ENCODE data around the gene OBSL1. TPM values are rescaled to one million over a fixed set of nuclear protein-coding genes. Genes with fewer than 3 reads are reported as not detected.

OBSL1 gene
- total and polyA plus RNA-seq, 2 donors (not counting 1 experiment from before 2014, with no cell fraction given): not detected

DNA sequence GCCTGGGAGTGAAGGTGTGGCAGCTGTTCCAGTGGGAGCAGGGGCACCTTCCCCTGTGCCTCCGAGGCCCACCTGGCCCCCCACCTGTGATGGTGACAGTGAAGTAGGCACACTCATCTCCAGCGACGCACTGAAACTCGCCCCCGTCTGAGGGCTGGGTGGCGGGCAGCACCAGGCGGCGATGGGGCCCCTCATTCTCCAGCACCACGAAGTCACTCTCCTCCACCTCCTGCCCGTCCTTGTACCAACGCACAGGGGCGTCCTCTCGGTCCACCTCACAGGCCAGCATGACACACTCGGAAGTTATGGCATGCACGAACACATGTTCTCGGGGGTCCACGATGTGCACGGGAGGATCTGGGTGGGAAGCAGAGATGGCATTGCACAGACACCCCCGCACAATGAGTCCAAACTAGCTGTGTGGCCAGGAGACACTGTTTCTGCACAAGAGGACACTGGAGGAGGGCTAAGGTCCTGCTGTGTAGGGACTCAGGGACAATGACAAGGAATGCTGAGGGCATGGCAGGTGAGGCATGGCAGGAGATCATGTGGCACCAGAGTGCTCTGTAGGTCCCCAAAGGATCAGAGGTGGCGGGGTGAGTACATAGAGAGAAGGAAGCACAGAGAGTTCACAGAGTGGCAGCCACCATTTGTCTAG is 7.9 kb downstream of the OBSL1 start:
- no peaks in the 10 kb centered on the region for H4K20me1 ChIP-seq (ENCODE audit: control insufficient read depth, insufficient read depth, low read length, poor library complexity, severe bottlenecking)
- ChIA-PET CTCF (interaction anchor here (1.3 kb wide), 1 partner anchor 20 kb away, joined by 3 read pairs; the partner anchor contains the start of gene CHPF), POLR2A (no interaction called here)
- H3K9ac ChIP-seq (ENCODE audit: low read length): no peak overlapping the region
- H3K9me3 ChIP-seq (ENCODE audit: control extremely low read depth in 1 of 3, control insufficient read depth in 2 of 3, insufficient read depth in 1 of 3, low read length in 2 of 3): peaks cover 0 to 3% (median 0%) of the 10 kb centered on the region in 3 donors
- peaks cover 42% of the 10 kb centered on the region for H3K27me3 Mint-ChIP-seq
- no peaks in the 10 kb centered on the region for H3K4me1 ChIP-seq (ENCODE audit: control insufficient read depth in 2 of 2, insufficient read depth in 2 of 2, low read length in 2 of 2)
- TF ChIP-seq EZH2 (IDR thresholded peaks at IDR 0.05; ENCODE audit: borderline replicate concordance, insufficient read depth, low read depth, low read length, poor library complexity, severe bottlenecking): no peak
- TF ChIP-seq, protein P1, sequence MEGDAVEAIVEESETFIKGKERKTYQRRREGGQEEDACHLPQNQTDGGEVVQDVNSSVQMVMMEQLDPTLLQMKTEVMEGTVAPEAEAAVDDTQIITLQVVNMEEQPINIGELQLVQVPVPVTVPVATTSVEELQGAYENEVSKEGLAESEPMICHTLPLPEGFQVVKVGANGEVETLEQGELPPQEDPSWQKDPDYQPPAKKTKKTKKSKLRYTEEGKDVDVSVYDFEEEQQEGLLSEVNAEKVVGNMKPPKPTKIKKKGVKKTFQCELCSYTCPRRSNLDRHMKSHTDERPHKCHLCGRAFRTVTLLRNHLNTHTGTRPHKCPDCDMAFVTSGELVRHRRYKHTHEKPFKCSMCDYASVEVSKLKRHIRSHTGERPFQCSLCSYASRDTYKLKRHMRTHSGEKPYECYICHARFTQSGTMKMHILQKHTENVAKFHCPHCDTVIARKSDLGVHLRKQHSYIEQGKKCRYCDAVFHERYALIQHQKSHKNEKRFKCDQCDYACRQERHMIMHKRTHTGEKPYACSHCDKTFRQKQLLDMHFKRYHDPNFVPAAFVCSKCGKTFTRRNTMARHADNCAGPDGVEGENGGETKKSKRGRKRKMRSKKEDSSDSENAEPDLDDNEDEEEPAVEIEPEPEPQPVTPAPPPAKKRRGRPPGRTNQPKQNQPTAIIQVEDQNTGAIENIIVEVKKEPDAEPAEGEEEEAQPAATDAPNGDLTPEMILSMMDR (IDR thresholded peaks at IDR 0.05): no peak
- no peaks in the 10 kb centered on the region for H3K4me1 Mint-ChIP-seq
- H3K27me3 ChIP-seq (replicated peaks in 1 of 4; ENCODE audit: control extremely low read depth in 1 of 4, control insufficient read depth in 3 of 4, insufficient read depth in 4 of 4, low read length in 3 of 4): peaks cover 0 to 8% (median 0%) of the 10 kb centered on the region in 4 experiments
- no peak overlapping the region for H3K27ac Mint-ChIP-seq
- no peak for DNase-seq
- no peak overlapping the region for H3K27ac ChIP-seq (ENCODE audit: low read length in 2 of 2)
- 93% methylated on average over 18 of the region's 20 CpGs for WGBS (ENCODE audit: insufficient coverage)
- intact Hi-C loops (cut with micrococcal nuclease): no loop called here
- H3K4me2 ChIP-seq (replicated peaks; ENCODE audit: low read depth, low read length, poor library complexity, severe bottlenecking): no peak overlapping the region
- no peaks in the 10 kb centered on the region for H3K36me3 ChIP-seq (replicated peaks in 1 of 2; ENCODE audit: control extremely low read depth in 1 of 2, control insufficient read depth in 1 of 2, extremely low read depth in 1 of 2, insufficient read depth in 2 of 2, low read length in 1 of 2)
- no peak overlapping the region for H3K4me3 Mint-ChIP-seq
- no peaks in the 10 kb centered on the region for H3K9me3 Mint-ChIP-seq (ENCODE audit: insufficient read depth)
- no peak for ATAC-seq (ENCODE audit: low read depth)
- no peak overlapping the region for H2AFZ ChIP-seq (ENCODE audit: insufficient read depth, low read depth, low read length, poor library complexity, severe bottlenecking)
- no peak overlapping the region for H3K4me3 ChIP-seq (ENCODE audit: control extremely low read depth in 1 of 5, extremely low read depth in 1 of 5, insufficient read depth in 1 of 5, low read depth in 2 of 5, low read length in 4 of 5)
- H3K79me2 ChIP-seq (ENCODE audit: control insufficient read depth, insufficient read depth, low read length): no peaks in the 10 kb centered on the region
